OCI-LY7 (cell line): ENCODE results near the gene KISS1R. TPM values are rescaled to one million over a fixed set of nuclear protein-coding genes. Genes with fewer than 3 reads are reported as not detected.

Experiments
- BruUV-seq: library from RNA; stranded (reverse); fragments of 400-500 nt; replicated peaks from 2 replicates; lab custom pipeline; 2021; lab: Mats Ljungman, UMichigan
- CTCF ChIA-PET: fragments of 300-600 bp; sonication (Branson Sonifier 250); formaldehyde crosslinking; loops from one replicate; lab custom pipeline; 2022; ENCODE audit warnings: antibody characterized with exemption; ENCODE audit not compliant: unreplicated experiment; lab: Charles Lee
- POLR2A ChIA-PET: fragments of 300-600 bp; sonication (Branson Sonifier 250); formaldehyde crosslinking; loops from one replicate; lab custom pipeline; 2022; ENCODE audit warnings: antibody characterized with exemption; lab: Charles Lee
- DNase-seq: peaks from one replicate; pipeline ENCODE4 v3.0.0-alpha.2; 2015; ENCODE audit warnings: low spot score
- H2AFZ ChIP-seq: fragments of 200-600 bp; sonication (generic), shearing (Covaris generic); 2 replicates; pipeline ENCODE4 v1.6.1; 2014; ENCODE audit warnings: mild to moderate bottlenecking, antibody characterized with exemption, low read length, moderate library complexity
- H3K27ac ChIP-seq: fragments of 200-600 bp; sonication (generic); 2 replicates; pipeline ENCODE4 v1.5.1; 2014; ENCODE audit warnings: mixed run types, low read depth, mild to moderate bottlenecking, moderate library complexity, low read length, inconsistent platforms; ENCODE audit not compliant: poor library complexity, severe bottlenecking
- H3K36me3 ChIP-seq: fragments of 200-600 bp; sonication (generic); 2 replicates; pipeline ENCODE4 v1.6.1; 2014; ENCODE audit warnings: mild to moderate bottlenecking, antibody characterized with exemption, low read length, moderate library complexity, mixed read lengths; ENCODE audit not compliant: insufficient read depth
- H3K4me1 ChIP-seq: fragments of 200-600 bp; sonication (generic); 2 replicates; pipeline ENCODE4 v1.5.1; 2014; ENCODE audit warnings: mild to moderate bottlenecking, low read length; ENCODE audit not compliant: insufficient read depth, poor library complexity, severe bottlenecking
- H3K4me2 ChIP-seq: fragments of 200-600 bp; sonication (generic); 2 replicates; pipeline ENCODE4 v1.6.1; 2014; ENCODE audit warnings: mild to moderate bottlenecking, low read length
- H3K4me3 ChIP-seq: fragments of 200-600 bp; sonication (generic); 2 replicates; pipeline ENCODE4 v1.5.1; 2014; ENCODE audit warnings: mild to moderate bottlenecking, low read depth, low read length; ENCODE audit not compliant: poor library complexity, severe bottlenecking
- H3K79me2 ChIP-seq: fragments of 200-600 bp; sonication (generic); 2 replicates; pipeline ENCODE4 v1.6.1; 2016; ENCODE audit warnings: low read depth, mild to moderate bottlenecking, low read length, moderate library complexity, mixed read lengths; ENCODE audit not compliant: insufficient read depth
- H3K9me2 ChIP-seq: fragments of 200-600 bp; sonication (generic); 2 replicates; pipeline ENCODE4 v1.6.1; 2016; ENCODE audit warnings: mild to moderate bottlenecking, low read length, mixed read lengths; ENCODE audit not compliant: insufficient read depth
- H3K9me3 ChIP-seq: fragments of 200-600 bp; sonication (generic); 2 replicates; pipeline ENCODE4 v1.6.1; 2014; ENCODE audit warnings: mild to moderate bottlenecking, mixed run types, low read length, mixed read lengths
- H4K20me1 ChIP-seq: fragments of 200-600 bp; sonication (generic); 2 replicates; pipeline ENCODE4 v1.6.1; 2014; ENCODE audit warnings: mild to moderate bottlenecking, antibody characterized with exemption, low read length, moderate library complexity, mixed read lengths; ENCODE audit not compliant: insufficient read depth
- EZH2phosphoT487 ChIP-seq: fragments of 200-600 bp; sonication (generic); IDR thresholded peaks from 2 replicates; pipeline ENCODE4 v1.6.1; 2018; ENCODE audit warnings: low read depth, borderline replicate concordance, mild to moderate bottlenecking, mixed run types, antibody characterized with exemption, low read length, moderate library complexity, mixed read lengths
- intact Hi-C: fragments of 100-400 bp; cut with micrococcal nuclease; formaldehyde crosslinking; loops from one replicate; pipeline ENCODE4 v1.10.0; 2022; ENCODE audit not compliant: unreplicated experiment
- total RNA-seq, 2 experiments: library from RNA; depleted of rRNA in 1 of 2; stranded (reverse); fragments of >200 nt in 1 of 2; shearing (Covaris generic) in 1 of 2; gene quantifications; 2 replicates each; pipeline ENCODE4 v1.2.3, GENCODE V29; 2014 to 2022
- TF ChIP-seq, protein P1 (sequence below): fragments of 200-600 bp; sonication (generic); conservative IDR thresholded peaks from 2 replicates; pipeline ENCODE4 v1.5.1; 2014; ENCODE audit warnings: mild to moderate bottlenecking, antibody characterized with exemption, low read length, moderate library complexity, mixed read lengths

Gene KISS1R
- total RNA-seq, 2 experiments from 2014 or later = not detected

DNA sequence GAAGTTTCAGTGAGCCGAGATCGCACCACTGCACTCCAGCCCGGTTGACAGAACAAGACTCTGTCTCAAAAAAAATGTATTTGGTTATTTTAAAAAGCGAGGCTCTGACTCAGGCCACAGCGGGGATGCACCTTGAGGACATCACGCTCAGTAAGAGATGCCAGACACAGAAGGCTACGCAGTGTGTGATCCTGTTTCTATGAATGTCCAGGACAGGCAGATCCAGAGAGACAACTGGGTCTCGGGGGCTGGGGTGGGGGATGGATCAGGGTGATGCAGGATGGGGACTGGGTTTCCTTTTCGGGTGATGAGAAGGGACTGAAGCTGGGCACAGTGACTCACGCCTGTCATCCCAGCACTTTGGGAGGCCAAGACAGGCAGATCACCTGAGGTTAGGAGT, 29.5 kb upstream of the KISS1R start:
- Histone ChIP-seq H2AFZ (no peak overlapping the region), H3K79me2 (0 out of 2 replicates have a peak, but pooled peaks cover 5% of the 10 kb centered on the region), H3K9me2 (no peaks in the 10 kb centered on the region), H3K27ac (no peak overlapping the region), H3K9me3 (no peaks in the 10 kb centered on the region), H4K20me1 (no peaks in the 10 kb centered on the region), H3K4me1 (peaks cover 5% of the 10 kb centered on the region), H3K36me3 (peaks cover 36% of the 10 kb centered on the region), H3K4me3 (no peak overlapping the region), H3K4me2 (no peak overlapping the region)
- TF ChIP-seq EZH2phosphoT487 = no peak
- TF ChIP-seq, protein P1, sequence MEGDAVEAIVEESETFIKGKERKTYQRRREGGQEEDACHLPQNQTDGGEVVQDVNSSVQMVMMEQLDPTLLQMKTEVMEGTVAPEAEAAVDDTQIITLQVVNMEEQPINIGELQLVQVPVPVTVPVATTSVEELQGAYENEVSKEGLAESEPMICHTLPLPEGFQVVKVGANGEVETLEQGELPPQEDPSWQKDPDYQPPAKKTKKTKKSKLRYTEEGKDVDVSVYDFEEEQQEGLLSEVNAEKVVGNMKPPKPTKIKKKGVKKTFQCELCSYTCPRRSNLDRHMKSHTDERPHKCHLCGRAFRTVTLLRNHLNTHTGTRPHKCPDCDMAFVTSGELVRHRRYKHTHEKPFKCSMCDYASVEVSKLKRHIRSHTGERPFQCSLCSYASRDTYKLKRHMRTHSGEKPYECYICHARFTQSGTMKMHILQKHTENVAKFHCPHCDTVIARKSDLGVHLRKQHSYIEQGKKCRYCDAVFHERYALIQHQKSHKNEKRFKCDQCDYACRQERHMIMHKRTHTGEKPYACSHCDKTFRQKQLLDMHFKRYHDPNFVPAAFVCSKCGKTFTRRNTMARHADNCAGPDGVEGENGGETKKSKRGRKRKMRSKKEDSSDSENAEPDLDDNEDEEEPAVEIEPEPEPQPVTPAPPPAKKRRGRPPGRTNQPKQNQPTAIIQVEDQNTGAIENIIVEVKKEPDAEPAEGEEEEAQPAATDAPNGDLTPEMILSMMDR = no peak
- intact Hi-C loops = no loop called here
- BruUV-seq = no TSS peak
- no peak for DNase-seq
- CTCF ChIA-PET = no interaction called here
- POLR2A ChIA-PET = no interaction called here

DNA sequence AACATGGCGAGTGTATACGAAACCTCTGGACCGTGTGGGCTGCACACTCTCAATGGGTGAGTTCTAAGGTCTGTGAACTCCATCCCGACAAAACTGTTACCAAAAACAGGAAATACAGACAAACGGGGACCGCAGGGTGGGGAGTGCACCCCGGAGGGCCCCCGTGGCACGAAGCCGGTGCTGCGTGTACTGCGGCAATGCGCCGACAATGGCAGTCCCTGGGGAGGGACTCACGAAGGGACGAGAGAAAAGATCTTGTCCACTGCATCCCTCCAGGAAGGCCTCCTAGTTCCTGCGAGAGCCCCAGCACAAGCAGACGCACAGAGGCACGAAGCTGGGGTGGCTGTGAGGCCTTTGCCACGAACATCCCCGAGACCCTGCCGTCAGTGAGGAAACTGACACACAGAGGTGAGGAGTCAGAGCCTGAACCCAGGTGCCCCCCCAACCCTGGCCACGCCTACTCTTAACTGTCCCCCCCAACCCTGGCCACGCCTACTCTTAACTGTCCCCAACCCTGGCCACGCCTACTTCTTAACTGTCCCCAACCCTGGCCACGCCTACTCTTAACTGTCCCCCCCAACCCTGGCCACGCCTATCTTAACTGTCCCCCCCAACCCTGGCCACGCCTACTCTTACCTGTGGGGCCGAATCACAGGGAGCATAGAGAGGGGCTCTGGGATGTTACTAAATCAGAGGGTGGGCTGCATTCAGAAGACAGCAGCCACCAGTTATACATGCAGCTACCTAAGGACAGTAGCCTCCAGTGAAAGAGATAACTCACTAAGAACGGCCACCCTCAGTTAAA, 28.4 kb upstream of the KISS1R start:
- ChIA-PET POLR2A (no interaction called here), CTCF (no interaction called here)
- H4K20me1 ChIP-seq = no peaks in the 10 kb centered on the region
- no peak overlapping the region for H3K27ac ChIP-seq
- no peaks in the 10 kb centered on the region for H3K9me3 ChIP-seq
- no peak for DNase-seq
- H3K9me2 ChIP-seq = no peaks in the 10 kb centered on the region
- intact Hi-C loops = no loop called here
- TSS peak; percentile 62 for BruUV-seq
- no peak overlapping the region for H3K4me2 ChIP-seq
- peaks cover 5% of the 10 kb centered on the region for H3K4me1 ChIP-seq
- peaks cover 24% of the 10 kb centered on the region for H3K36me3 ChIP-seq
- H3K4me3 ChIP-seq = no peak overlapping the region
- H3K79me2 ChIP-seq = 0 out of 2 replicates have a peak, but pooled peaks cover 5% of the 10 kb centered on the region
- H2AFZ ChIP-seq = no peak overlapping the region
- TF ChIP-seq, protein P1 = no peak
- no peak for TF ChIP-seq EZH2phosphoT487

DNA sequence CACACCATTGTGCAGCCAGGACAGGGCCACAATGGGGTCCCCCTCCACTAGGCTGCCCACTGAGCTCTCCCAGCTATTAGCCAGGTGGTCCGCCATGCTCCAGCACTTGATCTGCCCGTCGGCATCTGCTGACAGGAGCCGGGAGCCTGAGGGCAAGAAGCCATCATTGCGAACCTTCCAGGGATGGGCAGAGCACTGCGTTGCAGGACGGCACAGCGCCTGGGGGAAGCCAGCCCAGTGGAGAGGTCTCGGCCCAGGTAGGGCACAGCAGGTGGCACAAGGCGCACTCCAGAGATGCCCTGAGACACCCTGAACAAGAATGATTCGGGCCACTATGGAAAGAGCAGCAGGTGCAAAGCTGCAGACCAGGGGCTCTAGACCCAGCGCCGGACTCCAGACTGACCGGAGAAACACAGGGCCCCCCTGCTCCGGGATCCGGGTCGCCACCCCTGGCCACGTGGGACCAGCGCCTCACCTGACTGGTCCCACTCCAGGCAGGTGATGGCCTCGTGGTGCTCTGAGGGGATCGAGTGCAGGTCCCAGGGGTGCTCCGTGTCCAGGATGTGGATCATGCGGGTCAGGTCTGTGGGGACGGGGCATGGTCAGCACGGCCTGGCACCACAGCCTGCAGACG, 27.4 kb upstream of the KISS1R start:
- CTCF ChIA-PET = no interaction called here
- intact Hi-C loops = no loop called here

More for the DNA sequence above, 27.4 kb upstream of the KISS1R start:
- Histone ChIP-seq H4K20me1 (no peaks in the 10 kb centered on the region), H3K4me3 (no peak overlapping the region), H3K9me2 (no peaks in the 10 kb centered on the region), H3K4me2 (no peak overlapping the region), H3K27ac (no peak overlapping the region), H3K4me1 (peaks cover 5% of the 10 kb centered on the region), H3K79me2 (0 out of 2 replicates have a peak, but pooled peaks cover 5% of the 10 kb centered on the region), H3K36me3 (peaks cover 21% of the 10 kb centered on the region; the same call in 1 of the 2 replicates), H3K9me3 (no peaks in the 10 kb centered on the region), H2AFZ (no peak overlapping the region)
- DNase-seq = no peak
- TF ChIP-seq, protein P1 = no peak
- TF ChIP-seq EZH2phosphoT487 = no peak
- no TSS peak for BruUV-seq
- POLR2A ChIA-PET = no interaction called here
